RCC 7860 (cell line): Measurements from ENCODE around the gene PITPNC1.

Experiments used
- DNase-seq: peaks from one replicate; pipeline ENCODE4 v3.0.0-alpha.2; 2015; ENCODE audit warnings: low spot score
- FAIRE-seq: peaks from 2 replicates; lab custom pipeline; 2012; peaks lifted over from hg19 to GRCh38; lab: Jason Lieb, UNC

The PITPNC1 gene

DNA sequence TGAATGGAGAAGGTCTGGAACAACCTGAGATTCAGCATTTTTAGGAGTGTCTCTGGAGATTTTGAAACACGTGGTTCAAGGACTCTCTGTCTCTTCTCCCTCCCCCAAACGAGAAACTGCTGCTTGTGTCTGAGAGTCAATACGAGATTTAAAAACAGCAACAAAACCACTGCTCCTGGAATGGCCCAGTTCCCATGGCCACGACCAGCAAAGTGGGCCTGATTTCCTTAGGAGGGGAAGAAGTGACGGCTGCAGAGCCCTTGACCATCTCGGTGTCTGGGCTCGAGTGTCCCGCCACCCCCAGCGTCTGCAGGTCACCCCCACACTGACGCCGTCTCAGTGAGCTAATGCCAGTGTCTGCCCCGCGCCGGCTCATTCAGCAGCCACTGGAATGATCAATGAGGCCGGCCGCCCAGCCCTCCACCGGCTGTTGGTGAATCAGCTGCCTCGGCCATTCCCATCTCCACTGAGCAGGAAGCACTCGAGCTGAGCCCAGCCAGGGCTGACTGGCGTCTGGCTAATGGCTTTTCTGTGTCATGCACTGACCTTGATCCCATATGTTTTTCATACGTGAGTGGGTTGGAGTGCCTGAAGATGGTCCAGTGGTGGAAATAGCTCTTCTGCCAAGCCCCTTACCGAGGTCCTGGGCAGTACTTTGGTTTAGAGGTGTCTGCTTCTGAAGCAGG is 151.8 kb downstream of the PITPNC1 start:
- peak; percentile 84 for FAIRE-seq

DNA sequence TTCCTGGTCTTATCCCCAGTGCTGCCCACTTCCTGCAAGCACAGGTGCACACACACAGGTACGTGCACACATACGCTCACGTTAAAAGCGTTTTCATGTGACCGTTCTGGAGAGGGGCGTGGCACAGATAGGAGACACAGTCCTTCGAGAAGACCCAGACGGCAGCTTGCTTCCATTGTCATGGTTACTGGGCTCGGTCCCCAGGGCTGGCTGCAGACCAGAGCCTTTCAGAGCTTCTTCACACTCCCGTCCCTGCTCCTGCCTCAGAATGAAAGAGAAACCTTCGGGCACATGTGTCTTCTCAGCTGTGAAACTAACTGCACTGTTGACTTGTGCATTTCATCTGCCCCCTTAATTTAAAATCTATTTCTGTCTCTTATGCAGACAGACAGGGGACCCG is 154.2 kb downstream of the PITPNC1 start:
- FAIRE-seq = no peak
- no peak for DNase-seq

More for the DNA sequence above, 151.8 kb downstream of the PITPNC1 start:
- DNase-seq = peak; percentile 82

DNA sequence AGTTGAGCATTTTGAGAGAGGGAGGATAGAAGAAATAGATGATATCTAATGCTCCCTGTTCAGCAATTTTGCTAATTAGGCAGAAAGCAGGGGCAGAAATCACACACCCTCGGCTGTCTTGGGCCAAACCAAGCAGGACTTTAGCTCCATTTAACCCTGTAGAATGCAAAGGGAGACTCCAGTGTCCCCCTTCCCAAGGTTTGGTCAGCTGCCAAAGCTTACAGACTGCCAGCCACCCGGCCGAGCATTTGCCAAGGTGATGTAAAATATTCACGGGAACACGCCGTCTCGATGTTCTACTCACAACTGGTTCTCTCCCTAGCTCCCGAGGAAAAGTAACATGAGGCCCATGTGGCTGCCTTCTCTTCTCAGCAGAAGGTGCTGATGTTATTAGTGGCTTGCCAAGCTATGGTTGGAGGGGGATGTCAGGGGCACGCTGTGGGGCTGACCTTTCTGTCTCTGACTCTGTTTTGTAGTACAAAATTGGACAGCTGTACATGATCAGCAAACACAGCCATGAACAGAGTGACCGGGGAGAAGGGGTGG is 155.3 kb downstream of the PITPNC1 start:
- FAIRE-seq (no peak), DNase-seq (no peak)

DNA sequence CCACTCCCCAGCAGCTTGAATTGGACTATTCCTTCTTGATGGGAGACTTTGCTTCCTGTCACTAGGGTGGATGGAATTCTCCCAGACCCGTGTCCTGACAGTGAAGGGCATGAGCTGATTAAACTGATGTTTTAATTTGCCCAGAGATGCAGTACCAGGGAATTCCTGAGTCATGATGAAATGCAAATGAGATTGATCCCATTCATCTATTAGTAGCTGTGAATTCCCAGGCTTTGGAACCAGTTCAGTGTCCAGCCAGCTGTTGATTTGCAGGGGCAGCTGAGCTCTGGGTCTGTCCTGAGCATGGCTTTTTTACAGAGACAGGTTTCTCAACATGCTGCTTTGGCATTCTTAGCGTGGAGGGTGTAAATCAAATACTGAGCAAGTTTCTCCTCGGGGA is 157.9 kb downstream of the PITPNC1 start:
- no peak for DNase-seq
- FAIRE-seq = no peak

DNA sequence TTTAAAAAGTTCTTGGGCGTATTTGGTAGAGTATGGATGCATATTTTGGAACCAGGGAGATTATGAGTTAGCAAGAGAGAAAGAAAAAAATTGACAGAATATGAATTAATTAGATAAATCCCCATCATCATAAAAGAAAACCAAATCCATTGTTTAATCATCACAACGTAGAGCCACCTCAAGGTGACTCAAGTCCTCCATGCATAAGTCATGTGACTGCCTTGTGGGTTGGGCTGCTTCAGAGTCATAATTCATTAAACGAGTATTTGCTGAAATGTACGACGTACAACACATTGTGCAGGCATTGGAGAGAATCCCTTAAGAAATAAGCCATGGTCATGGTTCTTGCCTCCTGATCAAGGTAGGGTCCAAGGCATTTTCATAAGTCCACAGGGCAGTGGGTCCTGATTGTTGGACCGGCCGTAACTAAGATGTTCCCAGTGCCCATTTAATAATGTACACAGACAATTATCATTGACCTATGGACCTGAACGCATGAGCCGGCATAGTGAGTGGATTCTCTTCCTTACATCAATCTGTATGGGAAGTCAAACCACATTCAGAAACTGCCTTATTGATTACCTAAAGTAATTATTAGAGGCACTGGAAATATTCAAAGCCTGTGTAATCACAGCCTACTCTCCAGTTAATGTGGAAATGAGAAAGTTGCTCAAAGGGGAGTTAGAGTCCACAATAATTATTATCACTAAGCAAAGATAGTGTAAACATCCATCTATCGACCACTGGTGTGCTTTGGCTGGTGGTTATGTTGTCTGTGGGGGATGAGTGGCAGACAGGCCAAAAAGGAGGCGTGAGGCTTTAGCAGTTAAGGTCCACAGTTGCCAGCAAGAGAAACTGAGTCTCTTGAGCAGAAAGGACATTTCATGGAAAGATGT is 165.4 kb downstream of the PITPNC1 start:
- FAIRE-seq = no peak

DNA sequence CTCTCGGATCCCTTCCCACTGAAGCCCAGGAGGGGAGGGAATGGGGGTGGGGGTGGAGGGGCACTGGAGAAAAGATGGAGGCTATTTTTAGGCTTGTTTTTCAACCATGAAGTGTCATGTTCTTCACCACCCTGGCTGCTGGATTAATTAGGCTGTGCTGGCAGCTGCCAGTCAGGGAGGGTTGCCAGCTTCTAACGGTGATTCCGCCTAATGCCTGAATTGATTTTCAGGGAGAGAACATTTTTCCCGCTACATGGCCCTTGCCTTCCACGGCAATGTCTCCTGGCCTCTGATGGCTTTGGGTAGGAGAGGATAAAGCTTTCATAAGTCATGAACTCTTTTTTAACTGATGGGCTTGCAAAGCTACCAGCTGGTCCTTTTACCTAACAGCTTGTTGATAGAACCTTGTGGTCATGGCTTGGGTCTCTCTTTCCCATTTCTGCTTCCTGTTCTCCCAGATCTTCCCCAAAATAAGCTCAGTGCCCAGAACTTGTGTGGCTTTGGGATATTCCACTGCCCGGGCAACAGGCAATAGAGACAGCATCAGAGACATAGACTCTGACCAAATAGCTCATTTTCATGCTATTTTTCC is 167.4 kb downstream of the PITPNC1 start:
- FAIRE-seq (no peak), DNase-seq (no peak)

More for the DNA sequence above, 165.4 kb downstream of the PITPNC1 start:
- no peak for DNase-seq

DNA sequence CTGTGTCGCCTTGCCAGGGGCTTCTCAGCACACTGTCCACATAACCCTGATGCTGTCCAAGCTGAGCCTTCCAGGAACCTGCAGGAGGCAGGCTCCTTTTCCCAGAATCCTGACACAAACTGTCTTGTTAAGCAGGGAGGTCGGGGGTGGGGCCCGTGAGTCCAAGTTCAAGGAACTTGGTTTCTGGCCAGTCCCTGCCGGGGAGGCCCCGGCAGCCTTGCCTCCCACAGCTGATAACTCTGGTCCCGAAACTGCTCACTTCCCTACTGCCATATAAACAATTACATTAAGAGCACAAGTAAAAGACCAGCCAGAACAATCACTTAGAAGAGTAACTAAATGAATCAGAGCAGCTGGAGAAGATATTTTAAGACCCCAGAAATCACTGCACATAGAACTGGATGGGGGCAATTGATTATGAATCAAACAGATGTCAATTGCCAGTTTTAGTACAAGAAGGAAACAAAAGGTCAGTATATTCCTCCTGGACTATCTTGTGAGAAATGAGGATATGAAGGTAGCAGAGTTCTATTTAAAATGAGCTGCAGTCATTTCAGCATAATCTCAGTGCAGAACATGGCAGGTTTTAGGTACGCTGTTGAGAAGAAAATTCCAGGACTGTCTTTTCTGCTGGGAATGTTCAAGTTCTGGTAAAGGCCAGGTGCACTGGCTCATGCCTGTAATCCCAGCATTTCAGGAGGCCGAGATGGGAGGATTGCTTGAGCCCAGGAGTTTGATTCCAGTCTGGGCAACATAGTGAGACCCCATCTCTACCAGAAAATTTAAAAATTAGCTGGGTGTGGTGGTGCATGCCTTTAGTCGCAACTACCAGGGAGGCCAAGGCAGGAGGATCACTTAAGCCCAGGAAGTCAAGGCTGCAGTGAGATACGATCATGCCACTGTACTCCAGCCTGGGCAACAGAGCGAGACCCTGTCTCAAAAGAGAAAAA is 169.8 kb downstream of the PITPNC1 start:
- FAIRE-seq = no peak
- DNase-seq = no peak

DNA sequence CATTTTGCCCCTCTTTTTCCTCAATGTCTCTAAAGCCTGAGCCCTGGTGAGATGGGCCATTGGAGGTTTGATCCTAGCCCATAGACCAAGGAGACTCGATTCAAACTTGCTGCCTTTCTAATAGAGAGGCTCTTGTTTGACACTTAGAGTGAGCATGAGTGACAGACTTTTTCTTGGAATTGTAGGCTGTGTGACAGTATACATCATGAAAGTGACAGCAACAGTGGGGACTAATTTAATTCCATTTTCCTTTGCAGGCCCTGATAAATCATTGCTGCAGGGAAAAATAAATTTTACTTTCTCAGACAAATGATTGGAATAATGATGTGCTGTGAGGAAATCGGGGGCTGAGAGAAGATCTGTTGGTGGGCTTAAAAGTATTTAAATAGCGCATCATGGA is 171.6 kb downstream of the PITPNC1 start:
- FAIRE-seq (no peak), DNase-seq (no peak)

DNA sequence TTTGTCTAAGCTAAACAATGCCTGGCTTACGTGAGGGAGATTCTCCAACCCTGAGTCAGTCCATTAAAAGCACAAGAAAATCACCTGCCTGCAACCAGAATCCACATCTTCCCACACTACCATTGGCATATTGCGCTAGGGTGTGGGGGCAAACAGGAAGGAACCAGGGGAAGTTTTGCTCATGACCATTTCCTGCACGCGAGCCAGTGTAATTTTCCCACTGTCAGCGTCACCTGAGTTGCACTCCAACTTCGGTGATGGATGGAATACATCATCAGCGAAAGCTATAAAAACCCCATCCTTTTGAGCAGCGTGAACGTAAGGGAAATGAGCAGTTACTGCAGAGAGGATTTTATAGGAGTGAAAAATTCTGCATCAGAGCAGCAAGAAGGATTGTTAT is 172.7 kb downstream of the PITPNC1 start:
- FAIRE-seq (no peak), DNase-seq (no peak)

DNA sequence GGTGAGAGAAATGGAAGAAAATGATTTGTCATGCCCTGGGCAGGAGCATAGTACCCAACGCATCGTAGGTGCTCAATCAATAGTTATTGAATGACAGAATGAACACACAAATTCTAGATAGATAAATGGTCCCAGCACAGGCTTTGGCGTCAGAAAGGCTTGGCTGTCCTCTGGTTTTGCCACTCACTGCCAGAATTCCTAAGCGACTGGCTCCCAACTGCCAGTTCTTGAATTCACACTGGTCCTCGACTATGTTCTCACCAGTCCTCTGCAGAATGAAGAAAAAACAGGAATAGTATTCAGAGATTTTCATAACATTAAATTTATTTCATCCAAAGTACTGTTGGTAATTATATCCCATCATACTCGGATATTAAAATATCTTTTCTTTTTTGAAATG is 177.6 kb downstream of the PITPNC1 start:
- no peak for FAIRE-seq

DNA sequence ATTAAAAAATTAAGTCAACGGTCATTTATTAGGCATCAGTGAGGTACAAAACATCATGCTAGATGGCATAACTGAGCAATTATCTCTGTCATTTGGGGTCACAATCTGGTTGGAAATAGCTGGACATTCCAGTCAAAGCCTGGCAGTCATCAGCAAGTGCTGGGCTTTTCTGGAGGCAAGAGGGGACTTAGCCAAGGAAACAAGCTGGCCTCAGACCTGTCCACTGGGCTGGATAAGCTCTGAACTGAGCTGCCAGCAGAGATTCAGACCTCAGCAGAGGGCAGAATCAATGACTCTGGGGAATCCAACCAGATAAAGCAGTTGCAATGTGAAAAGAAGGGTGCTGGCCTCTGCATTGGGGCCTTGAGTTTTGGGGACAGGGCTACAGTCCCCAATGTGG is 178.8 kb downstream of the PITPNC1 start:
- no peak for FAIRE-seq
- DNase-seq = no peak

More for the DNA sequence above, 177.6 kb downstream of the PITPNC1 start:
- DNase-seq = no peak

DNA sequence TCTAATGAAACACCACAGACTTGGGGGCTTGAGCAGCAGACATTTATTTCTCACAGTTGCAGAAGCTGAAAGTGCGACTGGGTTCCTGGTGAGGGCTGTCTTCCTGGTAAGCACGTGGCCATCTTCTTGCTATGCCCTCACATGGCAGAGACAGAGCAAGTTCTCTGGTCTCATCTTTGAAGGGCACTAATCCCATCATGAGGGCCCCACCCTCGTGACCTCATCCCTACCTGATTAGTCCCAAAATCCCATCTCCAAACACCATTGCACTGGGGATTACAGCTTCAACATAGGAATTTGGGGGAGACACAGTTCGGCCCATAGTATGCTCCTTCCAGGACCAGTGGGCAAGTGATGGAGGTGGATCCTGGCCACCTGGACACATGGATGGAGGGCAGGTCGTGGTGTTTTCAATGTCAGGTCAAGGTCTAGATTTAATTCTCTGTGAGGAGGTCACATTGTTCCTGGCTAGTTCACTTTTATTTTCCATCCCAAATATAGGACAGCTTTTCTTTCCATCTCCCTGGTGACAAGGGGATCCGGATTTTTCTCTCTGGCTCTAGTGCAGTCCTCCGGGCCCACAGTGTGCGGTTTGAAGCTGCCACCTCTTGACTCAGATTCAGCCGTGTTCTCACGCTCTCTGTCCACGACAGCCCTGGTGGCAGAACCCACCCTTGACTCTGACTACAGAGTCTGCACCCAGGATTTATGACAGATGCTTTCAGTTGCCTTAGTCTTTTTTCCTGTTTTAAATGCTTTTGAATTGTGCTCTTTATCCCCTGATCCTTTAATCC is 180.2 kb downstream of the PITPNC1 start:
- FAIRE-seq (no peak), DNase-seq (no peak)

DNA sequence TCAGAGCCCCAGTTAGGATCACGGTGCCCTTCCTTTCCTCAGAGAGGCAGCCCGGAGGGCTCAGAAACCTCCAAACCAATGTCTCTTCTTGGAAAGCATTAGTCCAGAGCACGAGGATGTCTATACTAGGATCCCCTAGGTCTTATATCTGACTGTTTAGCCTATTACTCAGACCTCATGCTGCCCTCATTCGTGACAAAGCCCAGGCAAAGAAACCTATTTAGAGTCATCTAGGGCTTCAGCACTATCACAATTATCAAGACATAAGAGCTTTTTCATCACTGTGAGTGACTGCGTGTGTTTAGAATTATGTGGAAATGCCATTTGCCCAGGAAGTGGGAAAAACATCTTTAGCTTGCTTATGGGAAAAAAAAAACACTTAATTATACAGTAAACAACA is 180.8 kb downstream of the PITPNC1 start:
- FAIRE-seq = no peak
- DNase-seq = no peak

DNA sequence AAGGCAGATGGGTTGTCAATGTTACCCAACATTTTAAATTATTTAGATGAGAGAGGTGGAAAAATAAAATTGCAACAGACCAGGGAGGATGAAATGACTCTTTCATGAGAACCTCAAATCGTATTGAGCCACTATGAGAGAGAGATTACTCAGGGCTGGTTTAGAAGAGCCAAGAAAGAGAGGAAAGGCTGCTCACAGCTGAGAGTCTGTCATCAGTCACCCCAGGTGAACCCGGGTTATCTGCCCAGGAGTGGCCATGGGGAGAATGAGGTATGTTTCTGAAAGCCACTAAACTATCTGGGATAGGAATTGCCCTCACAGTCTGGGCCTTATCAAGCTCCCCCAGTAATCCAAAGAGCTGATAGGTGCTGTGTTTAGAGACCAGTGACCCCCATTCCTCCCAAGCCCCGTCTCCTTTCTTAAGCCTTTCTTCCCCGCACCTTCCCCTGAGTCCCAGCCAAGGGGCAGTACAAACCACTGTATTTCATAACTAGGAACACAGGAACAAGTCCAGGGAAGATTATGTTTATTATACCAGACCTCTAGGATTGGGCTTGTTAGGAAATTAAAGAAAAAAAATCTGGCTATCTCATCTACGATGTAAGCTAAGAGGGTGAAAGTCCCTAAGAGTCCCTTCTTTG is 181.8 kb downstream of the PITPNC1 start:
- DNase-seq (no peak), FAIRE-seq (no peak)

DNA sequence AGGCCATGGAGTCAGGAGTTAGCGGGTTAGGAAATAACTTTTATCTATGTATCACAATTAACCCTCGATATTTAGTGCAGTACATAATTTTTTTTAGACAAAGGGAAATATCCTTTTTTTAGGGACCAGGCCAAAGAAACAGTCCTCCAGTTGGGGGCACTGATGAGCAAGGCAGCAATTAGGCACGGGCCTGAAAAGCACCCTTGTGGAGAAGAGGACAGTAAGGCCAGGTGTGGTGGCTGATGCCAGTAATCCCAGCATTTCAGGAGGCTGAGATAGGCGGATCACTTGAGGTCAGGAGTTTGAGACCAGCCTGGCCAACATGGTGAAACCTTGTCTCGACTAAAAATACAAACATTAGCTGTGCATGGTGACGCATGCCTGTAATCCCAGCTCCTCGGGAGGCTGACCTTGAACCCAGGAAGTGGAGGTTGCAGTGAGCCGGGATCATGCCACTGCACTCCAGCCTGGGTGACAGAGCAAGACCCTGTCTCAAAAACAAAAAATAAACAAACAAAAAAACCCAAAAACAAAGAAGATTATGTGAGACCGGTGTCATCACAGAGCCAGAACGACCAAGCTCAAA is 182.4 kb downstream of the PITPNC1 start:
- FAIRE-seq = no peak

DNA sequence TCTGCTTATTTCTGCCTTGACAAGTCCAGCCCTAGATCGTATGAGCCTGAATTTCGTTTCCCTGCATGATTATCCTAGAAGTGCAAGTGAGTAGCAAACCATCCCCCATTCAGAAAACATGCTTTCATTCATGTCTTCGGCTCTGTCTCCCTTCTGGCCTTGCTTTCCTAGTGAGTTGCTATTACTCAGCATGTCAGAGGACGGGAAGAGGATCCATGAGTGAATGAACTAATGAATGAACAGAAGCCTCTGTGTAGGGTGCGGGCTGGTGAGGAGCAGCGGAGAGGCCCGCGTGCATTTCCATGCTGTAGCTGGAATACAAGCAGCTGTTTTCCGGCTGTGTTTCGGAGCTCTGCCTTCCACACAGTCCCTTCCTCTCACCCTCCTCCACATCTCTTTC is 184.9 kb downstream of the PITPNC1 start:
- no peak for DNase-seq
- FAIRE-seq = no peak

More for the DNA sequence above, 182.4 kb downstream of the PITPNC1 start:
- no peak for DNase-seq

DNA sequence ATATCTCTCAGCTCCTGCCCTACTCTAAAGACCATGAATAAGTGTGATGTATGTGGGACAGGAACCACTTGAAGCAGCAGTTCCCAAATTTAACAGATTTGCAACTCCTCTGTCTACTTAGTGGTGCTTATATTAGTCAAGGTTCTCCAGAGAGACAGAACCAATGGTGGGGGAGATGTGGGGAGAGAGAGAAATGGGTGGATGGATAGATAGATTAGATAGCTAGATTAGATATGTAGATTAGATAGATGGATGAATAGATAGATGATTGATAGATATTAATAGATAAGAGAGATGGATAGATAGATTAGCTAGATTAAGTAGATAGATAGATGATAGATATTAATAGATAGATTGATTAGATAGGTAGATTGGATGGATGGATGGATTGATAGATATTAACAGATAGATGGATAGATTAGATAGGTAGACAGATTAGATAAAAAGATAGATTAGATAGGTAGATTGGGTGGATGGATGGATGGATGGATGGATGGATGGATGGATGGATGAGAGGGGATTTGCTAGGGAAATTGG is 186.7 kb downstream of the PITPNC1 start:
- no peak for FAIRE-seq

DNA sequence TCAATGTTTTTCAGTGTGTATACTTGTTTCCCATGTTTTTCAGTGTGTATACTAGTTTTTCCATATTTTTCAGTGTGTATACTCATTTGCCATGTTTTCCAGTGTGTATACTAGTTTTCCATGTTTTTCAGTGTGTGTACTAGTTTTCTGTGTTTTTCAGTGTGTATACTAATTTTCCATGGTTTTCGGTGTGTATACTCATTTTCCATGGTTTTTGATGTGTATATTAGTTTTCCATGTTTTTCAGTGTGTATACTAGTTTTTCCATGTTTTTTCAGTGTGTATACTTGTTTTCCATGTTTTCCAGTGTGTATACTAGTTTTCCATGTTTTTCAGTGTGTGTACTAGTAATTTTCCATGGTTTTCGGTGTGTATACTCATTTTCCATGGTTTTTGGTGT is 188.0 kb downstream of the PITPNC1 start:
- FAIRE-seq (no peak), DNase-seq (no peak)

More for the DNA sequence above, 186.7 kb downstream of the PITPNC1 start:
- DNase-seq = no peak
